ENCODE results near the gene EPB42.

DNA sequence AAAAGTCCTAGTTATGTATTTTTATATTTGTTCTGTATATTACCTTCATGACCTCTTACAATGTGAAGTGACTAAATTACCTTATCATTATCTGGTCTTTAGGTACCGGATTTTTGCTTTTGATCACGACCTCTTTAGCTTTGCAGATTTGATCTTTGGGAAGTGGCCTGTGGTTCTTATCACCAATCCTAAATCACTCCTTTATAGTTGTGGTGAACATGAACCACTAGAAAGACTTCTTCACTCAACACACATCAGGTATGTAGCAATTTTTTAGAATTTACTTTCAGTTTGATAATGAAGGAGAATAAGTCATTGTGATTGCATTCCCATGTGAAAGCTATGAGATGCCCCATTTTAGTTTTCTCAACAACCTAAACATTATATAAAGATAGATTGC lies 69.1 kb downstream of the EPB42 start:
- TF ChIP-seq, protein P1, sequence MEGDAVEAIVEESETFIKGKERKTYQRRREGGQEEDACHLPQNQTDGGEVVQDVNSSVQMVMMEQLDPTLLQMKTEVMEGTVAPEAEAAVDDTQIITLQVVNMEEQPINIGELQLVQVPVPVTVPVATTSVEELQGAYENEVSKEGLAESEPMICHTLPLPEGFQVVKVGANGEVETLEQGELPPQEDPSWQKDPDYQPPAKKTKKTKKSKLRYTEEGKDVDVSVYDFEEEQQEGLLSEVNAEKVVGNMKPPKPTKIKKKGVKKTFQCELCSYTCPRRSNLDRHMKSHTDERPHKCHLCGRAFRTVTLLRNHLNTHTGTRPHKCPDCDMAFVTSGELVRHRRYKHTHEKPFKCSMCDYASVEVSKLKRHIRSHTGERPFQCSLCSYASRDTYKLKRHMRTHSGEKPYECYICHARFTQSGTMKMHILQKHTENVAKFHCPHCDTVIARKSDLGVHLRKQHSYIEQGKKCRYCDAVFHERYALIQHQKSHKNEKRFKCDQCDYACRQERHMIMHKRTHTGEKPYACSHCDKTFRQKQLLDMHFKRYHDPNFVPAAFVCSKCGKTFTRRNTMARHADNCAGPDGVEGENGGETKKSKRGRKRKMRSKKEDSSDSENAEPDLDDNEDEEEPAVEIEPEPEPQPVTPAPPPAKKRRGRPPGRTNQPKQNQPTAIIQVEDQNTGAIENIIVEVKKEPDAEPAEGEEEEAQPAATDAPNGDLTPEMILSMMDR (IDR thresholded peaks at IDR 0.05) = no peak
- TF ChIP-seq POLR2A (IDR thresholded peaks at IDR 0.05) = no peak

All from heart left ventricle (tissue), 13 donors.